HG03439 (cell line): ENCODE measurements around the gene EXT2.

ENCODE experiments used
- ATAC-seq: cut with Tn5 transposase; IDR thresholded peaks from one replicate; pipeline ENCODE4 v1.9.1; 2021; ENCODE audit warnings: mild to moderate bottlenecking, moderate library complexity; ENCODE audit not compliant: unreplicated experiment

The EXT2 gene

DNA sequence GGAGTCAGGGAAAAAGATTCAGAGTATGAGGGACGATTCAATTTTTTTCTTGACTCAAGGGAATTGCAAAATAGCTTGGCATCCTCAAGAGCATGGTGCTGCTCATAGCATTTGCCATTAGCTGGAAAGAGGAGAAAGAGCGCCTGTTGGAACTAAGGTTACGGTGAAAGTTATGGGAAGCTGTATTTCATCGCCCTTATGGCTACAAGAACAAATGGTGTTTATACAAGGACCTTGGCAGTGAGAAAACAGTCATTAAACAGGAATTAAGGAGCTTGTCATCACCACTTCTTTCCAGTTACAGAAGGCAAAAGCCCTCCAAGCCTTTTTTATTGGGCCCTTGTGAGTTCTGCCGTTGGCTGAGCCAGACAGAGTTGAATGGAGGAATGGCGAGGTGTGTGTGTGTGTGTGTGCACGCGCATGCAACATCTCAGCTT lies 140.3 kb downstream of the EXT2 start:
- ATAC-seq = no peak

DNA sequence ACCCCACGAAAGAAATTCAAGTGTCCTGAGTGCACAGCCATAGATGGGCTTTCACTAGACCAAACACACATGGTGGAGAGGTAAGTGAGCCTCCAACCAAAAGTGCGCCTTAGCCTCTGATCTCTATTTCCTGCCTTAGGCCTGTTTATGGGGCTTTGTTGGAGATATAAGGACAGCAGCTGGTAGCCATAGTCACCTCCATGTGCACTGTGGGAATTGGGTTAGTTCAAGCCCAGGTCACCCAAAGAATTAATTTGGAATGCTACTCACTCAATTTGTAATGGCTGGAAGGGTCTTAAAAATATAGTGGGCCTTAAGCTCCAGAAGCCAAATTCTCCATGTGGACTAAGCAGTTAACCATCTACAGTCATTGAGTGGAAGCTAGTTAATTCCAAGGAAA lies 140.8 kb downstream of the EXT2 start:
- ATAC-seq = no peak

GRCh38 chr11:44237156-44237555 lies 141.7 kb downstream of the EXT2 start:
- no peak for ATAC-seq

DNA sequence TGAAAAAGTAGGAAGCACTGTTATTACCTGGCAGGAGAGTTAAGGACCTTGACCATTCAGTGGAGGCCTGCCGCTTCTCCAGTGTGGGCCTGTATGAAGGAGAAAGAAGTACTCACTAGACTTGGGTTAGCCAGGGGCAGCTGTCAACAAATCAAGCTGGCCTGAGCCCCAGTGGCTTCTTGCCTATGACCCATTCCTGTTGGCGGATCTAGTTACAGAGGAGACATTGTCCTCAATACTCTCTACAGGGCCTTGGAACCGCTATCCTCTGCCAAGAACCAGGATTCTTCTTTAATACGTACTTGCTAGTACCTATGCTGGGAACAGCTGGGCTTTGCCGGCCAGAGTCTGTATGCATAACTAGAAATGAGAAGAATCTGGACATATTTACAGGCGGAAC lies 146.4 kb downstream of the EXT2 start:
- no peak for ATAC-seq

DNA sequence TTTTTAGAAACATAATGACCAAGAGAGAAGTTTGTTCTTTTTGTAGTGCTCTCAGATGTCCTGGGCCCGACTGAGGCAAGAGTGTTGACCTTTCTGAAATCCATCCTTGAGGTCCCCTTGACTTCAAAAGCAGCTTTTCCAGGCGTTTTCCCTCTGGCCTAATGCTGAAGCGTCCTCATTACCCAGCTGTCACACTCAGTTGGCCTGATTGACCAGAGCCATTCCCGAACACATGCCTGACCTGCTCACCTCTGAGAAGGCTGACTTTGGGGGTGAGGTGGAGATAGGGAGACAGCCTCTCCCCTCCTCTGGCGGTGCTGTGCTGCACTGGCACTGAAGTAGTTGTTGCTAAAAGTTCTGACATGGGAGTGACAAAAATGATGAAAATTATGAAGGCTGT lies 147.6 kb downstream of the EXT2 start:
- no peak for ATAC-seq

DNA sequence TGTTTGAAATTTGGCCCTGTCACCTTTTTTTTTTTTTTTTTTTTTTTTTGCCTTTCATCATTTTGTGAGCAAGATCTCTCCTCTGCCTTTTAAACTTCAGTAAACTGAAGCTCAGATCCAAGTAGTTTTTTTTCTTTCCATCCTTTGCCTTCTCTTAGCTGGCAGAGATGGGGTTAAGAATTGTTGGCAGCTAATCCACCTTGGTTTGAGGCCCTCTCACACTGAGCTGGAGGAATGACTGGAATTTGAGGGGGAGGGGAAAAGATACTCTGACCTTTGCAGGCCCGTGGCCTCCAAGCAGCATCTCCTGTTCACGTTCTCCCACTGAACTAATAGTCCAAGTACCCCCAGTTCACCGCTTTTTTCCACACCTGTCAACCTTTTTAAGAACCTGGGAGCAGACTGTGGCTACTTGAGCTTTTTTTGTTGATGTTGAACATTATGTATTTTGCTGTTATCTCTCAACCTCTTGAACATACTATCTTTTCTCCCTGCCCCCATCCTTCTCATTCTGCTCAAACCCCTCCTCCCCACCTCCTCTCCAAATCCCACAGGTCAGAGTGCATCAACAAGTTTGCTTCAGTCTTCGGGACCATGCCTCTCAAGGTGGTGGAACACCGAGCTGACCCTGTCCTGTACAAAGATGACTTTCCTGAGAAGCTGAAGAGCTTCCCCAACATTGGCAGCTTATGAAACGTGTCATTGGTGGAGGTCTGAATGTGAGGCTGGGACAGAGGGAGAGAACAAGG lies 148.3 kb downstream of the EXT2 start:
- ATAC-seq = no peak

GRCh38 chr11:44244639-44245310 lies 149.3 kb downstream of the EXT2 start:
- no peak for ATAC-seq

GRCh38 chr11:44246726-44247125 lies 151.2 kb downstream of the EXT2 start:
- no peak for ATAC-seq

GRCh38 chr11:44247508-44247907 lies 152.0 kb downstream of the EXT2 start:
- ATAC-seq = no peak

DNA sequence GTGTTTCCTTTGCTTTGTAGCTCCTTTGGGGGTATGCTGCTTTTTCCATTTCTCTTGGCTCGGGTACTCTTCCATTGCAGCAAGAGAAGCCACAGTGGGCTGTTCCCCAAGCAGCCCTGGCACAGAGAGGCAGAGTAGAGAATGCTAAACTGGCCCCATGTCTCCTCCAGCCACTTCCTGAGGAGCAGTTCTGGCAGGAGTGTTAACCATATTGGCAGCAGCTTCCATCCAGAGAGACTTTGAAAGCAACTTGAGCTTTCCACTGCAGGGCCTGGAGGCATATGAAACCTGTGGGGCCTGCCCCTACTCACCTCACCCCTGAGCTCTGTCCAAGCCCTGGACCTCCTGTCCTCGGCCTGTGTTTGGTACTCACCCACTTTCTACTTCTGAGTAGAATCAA lies 152.6 kb downstream of the EXT2 start:
- no peak for ATAC-seq

DNA sequence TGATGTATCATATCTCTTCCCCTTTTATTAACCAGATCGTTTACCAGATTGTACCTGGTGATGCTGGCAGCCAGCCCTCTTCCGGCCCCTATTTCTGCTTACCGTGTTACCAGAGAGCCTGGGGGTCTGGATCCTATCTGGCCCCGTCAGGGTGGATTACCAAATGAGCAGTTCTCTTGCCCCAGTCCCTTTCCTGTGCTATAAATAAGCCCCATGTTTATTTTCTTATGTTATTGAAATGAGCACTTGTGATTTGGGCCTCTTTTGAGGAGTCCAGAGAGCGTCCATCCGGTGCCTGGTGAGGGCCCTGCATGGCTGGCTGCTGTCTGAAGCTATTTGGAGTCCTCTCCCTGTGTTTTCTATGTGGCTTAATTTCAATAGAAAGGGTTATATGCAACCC lies 154.9 kb downstream of the EXT2 start:
- no peak for ATAC-seq

GRCh38 chr11:44252999-44253602 lies 157.6 kb downstream of the EXT2 start:
- ATAC-seq = no peak

DNA sequence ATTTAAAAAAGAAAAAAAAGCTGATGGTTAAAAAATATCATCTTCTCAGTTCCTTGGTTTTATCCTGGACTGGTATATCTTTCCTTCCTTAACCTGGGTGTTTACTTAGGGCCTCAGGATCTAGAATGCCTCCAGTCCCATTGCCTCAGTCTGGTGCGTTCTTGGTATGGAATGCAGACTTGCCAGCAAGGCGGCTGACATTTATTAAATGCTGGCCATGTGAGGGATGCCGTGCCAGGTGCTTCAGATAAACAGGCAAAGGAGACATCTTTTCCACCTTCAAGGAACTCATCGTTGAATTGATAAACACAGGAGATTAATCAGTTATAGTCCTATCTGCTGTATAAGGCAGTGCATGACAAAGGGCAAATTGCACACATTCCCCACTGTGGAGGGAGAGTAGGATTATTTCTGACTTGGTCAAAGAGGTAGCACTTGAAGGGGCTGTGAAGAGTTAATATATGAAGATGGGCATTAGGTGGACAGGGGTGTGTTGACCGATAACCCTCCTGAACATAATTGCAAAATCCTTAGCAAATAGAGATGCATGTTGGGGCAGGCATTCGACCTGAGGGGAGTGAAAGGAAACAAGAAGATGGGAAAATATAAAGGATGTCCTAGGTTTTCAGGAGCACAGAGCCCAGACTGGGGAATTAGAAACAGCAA lies 160.1 kb downstream of the EXT2 start:
- no peak for ATAC-seq

- ATAC-seq = no peak
Measured at GRCh38 chr11:44256673-44257291, 161.3 kb downstream of the EXT2 start.

DNA sequence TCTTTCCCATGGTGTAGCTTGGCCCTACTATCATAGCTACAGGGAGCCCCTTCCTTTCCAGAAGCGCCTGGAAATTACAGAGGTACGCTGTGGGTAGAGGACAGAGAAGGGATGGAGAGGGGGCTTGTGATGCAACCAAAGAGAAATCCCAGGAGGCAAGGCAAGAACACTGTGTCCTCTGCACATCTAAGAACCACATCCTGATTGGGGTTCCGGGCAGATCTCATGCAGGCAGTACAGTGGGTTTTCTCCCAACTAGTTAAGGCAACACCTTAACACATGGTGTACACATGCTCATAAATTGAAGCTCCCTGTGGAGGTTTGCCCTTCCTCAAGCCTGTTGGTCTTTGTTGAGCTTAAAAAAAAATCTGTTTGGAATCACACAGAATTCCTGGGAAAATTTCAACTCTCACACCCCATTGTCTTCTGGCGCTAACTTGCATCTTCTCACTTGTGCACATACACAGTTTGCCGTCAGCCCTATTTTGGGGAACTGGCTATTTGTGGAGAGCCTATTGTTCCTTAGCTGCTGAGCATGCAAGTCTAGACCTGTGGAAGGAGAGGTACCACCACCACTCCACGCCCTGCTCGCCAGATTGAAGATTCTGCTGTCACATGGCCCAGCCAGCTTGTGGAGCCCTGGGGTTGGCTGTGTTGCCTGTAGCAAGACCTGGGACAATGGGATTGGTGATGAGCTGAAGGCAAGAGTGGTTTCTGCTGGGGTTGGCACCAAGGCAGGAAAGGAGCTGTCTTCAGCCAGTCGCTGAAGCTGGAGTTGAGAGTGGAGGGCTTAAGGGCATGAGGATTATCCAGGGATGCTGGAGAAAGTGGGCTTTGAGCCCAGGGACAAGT lies 162.1 kb downstream of the EXT2 start:
- ATAC-seq = no peak

- ATAC-seq = no peak
Measured at GRCh38 chr11:44258190-44258489, 162.7 kb downstream of the EXT2 start.

GRCh38 chr11:44258839-44259420 lies 163.5 kb downstream of the EXT2 start:
- no peak for ATAC-seq

- no peak for ATAC-seq
Measured at GRCh38 chr11:44260081-44260480, 164.6 kb downstream of the EXT2 start.

- no peak for ATAC-seq
Measured at GRCh38 chr11:44261800-44262591, 166.5 kb downstream of the EXT2 start.
